ENCODE results near the gene LTA.

Gene LTA

GRCh38 chr6:31529329-31530150 is 42.5 kb upstream of the LTA start:
- CTCF ChIA-PET, result interaction anchor here (2.2 kb wide), 1 partner anchor 11 kb away, joined by 9 read pairs; the partner anchor contains the start of gene DDX39B
- POLR2A ChIA-PET, result interaction anchor here (0.5 to 3.4 kb wide), 5 partner anchors 10 to 1726 kb away, joined by 3 to 14 read pairs (median 4); partner anchors contain the start of gene DDX39B
- no peak for DNase-seq (ENCODE audit: extremely low spot score)
- no peak for TF ChIP-seq CTCF (IDR thresholded peaks at IDR 0.05; ENCODE audit: control extremely low read depth, extremely low read depth, low read depth, missing control alignments)

GRCh38 chr6:31530659-31531058 is 41.4 kb upstream of the LTA start:
- POLR2A ChIA-PET, result interaction anchor here (2.1 kb wide), 1 partner anchor 11 kb away, joined by 7 read pairs; the partner anchor contains the start of gene DDX39B
- no peak for DNase-seq (ENCODE audit: extremely low spot score)
- no peak for TF ChIP-seq CTCF (IDR thresholded peaks at IDR 0.05; ENCODE audit: control extremely low read depth, extremely low read depth, low read depth, missing control alignments)
- CTCF ChIA-PET, result interaction anchor here (1.4 kb wide), 1 partner anchor 68 kb away, joined by 3 read pairs; no protein-coding TSS in a partner anchor

- ChIA-PET CTCF (interaction anchor here (0.9 to 2.2 kb wide), 4 partner anchors 10 to 67 kb away, joined by 3 to 7 read pairs (median 4); partner anchors contain the start of gene DDX39B), POLR2A (interaction anchor here (0.6 to 2.1 kb wide), 3 partner anchors 10 to 299 kb away, joined by 5 to 7 read pairs (median 6); partner anchors contain the start of genes DDX39B and NFKBIL1)
- TF ChIP-seq CTCF (IDR thresholded peaks at IDR 0.05; ENCODE audit: control extremely low read depth, extremely low read depth, low read depth, missing control alignments), result no peak
- no peak for DNase-seq (ENCODE audit: extremely low spot score)
Measured at GRCh38 chr6:31531162-31531561, 40.9 kb upstream of the LTA start.

GRCh38 chr6:31531771-31532643 is 40.1 kb upstream of the LTA start:
- no peak for DNase-seq (ENCODE audit: extremely low spot score)
- no peak for TF ChIP-seq CTCF (IDR thresholded peaks at IDR 0.05; ENCODE audit: control extremely low read depth, extremely low read depth, low read depth, missing control alignments)
- ChIA-PET POLR2A (interaction anchor here (0.6 to 2.1 kb wide), 5 partner anchors 9 to 606 kb away, joined by 3 to 9 read pairs (median 6); partner anchors contain the start of genes DDX39B and NFKBIL1), CTCF (interaction anchor here (0.9 to 2.2 kb wide), 4 partner anchors 9 to 67 kb away, joined by 3 to 7 read pairs (median 4); partner anchors contain the start of gene DDX39B)

- no peak for DNase-seq (ENCODE audit: extremely low spot score)
- no peak for TF ChIP-seq CTCF (IDR thresholded peaks at IDR 0.05; ENCODE audit: control extremely low read depth, extremely low read depth, low read depth, missing control alignments)
- POLR2A ChIA-PET, result interaction anchor here (0.6 to 2.1 kb wide), 2 partner anchors 9 to 62 kb away, joined by 3 to 7 read pairs; partner anchors contain the start of gene DDX39B
- CTCF ChIA-PET, result interaction anchor here (2.2 kb wide), 1 partner anchor 8 kb away, joined by 7 read pairs; the partner anchor contains the start of gene DDX39B
Measured at GRCh38 chr6:31532644-31533454, 39.2 kb upstream of the LTA start.
